DND-41 (cell line): ENCODE measurements around the gene ZFP62.

Experiments used
- ATAC-seq: fragments of 200-7000 bp; cut with Tn5 transposase; 3 replicates; pipeline ENCODE4 v1.9.1; 2021; ENCODE audit warnings: low read depth; ENCODE audit not compliant: insufficient read depth
- DNase-seq: peaks from one replicate; pipeline ENCODE4 v3.0.0-alpha.2; 2020
- H2AFZ ChIP-seq: 2 replicates; pipeline ENCODE4 v1.6.0; 2012; ENCODE audit warnings: low read depth, low read length
- H3K27ac ChIP-seq: 2 replicates; pipeline ENCODE4 v1.5.1; 2012; ENCODE audit warnings: low read length, inconsistent platforms
- H3K27me3 ChIP-seq: fragments of 200-600 bp; sonication (generic); 2 replicates; pipeline ENCODE4 v1.6.0; 2012; ENCODE audit warnings: low read length, mild to moderate bottlenecking, inconsistent platforms; ENCODE audit not compliant: insufficient read depth, poor library complexity
- H3K36me3 ChIP-seq: 2 replicates; pipeline ENCODE4 v1.5.1; 2012; ENCODE audit warnings: low read length, inconsistent platforms; ENCODE audit not compliant: insufficient read depth
- H3K4me1 ChIP-seq: 2 replicates; pipeline ENCODE4 v1.5.1; 2012; ENCODE audit warnings: mild to moderate bottlenecking, low read length; ENCODE audit not compliant: insufficient read depth
- H3K4me2 ChIP-seq: 2 replicates; pipeline ENCODE4 v1.6.0; 2012; ENCODE audit warnings: mild to moderate bottlenecking, moderate library complexity, low read length, inconsistent platforms; ENCODE audit not compliant: insufficient read depth
- H3K4me3 ChIP-seq, 2 experiments: fragments of 200-600 bp in 1 of 2; shearing (Covaris generic) in 1 of 2; 2 replicates each; pipeline ENCODE4 v1.5.1; 2012 to 2016; ENCODE audit warnings: inconsistent platforms in 2 of 2, low read length in 2 of 2, mild to moderate bottlenecking in 2 of 2, low read depth in 1 of 2, moderate library complexity in 1 of 2
- H3K79me2 ChIP-seq: 2 replicates; pipeline ENCODE4 v1.6.0; 2012; ENCODE audit warnings: low read length, inconsistent platforms; ENCODE audit not compliant: insufficient read depth
- H3K9ac ChIP-seq: 2 replicates; pipeline ENCODE4 v1.6.0; 2012; ENCODE audit warnings: low read depth, mild to moderate bottlenecking, inconsistent platforms, low read length, moderate library complexity
- H3K9me3 ChIP-seq: 2 replicates; pipeline ENCODE4 v1.5.1; 2012; ENCODE audit warnings: low read length, moderate library complexity, mild to moderate bottlenecking, inconsistent platforms; ENCODE audit not compliant: insufficient read depth, severe bottlenecking
- H4K20me1 ChIP-seq: 2 replicates; pipeline ENCODE4 v1.6.0; 2012; ENCODE audit warnings: low read length; ENCODE audit not compliant: insufficient read depth
- EZH2 ChIP-seq: IDR thresholded peaks from 3 replicates; pipeline ENCODE4 v1.6.1; 2012; ENCODE audit warnings: borderline replicate concordance, low read depth, mild to moderate bottlenecking, moderate library complexity, low read length, inconsistent platforms; ENCODE audit not compliant: severe bottlenecking
- TF ChIP-seq, protein P1 (sequence below): IDR thresholded peaks from 2 replicates; pipeline ENCODE4 v1.5.1; 2012; ENCODE audit warnings: borderline replicate concordance, low read length, moderate library complexity, mild to moderate bottlenecking; ENCODE audit not compliant: poor library complexity, severe bottlenecking; ENCODE audit errors: extremely low read depth

Gene ZFP62

DNA sequence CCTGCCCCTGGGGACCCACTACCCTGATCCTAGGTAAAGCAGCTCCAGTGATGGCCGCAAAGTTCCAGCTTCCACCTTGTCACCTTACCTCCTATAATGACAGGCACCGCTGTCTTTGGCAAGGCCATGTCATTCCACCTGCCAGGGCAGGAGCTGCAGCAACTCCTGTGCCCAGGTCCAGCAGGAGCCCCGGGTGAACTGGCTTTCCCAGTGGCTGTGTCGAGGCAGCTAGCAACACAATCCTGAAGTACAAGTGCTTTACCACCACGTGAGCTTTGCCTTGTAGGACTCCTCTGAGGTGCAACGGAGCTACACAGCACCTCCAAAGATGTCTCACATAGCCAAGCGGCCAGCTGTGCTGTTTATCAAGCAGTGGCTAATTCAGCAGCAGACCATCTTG, 37.7 kb downstream of the ZFP62 start:
- DNase-seq (no peak), ATAC-seq (no peak)
- no peak overlapping the region for H2AFZ ChIP-seq
- no peaks in the 10 kb centered on the region for H3K36me3 ChIP-seq
- H3K4me1 ChIP-seq: no peaks in the 10 kb centered on the region
- TF ChIP-seq EZH2: no peak
- TF ChIP-seq, protein P1, sequence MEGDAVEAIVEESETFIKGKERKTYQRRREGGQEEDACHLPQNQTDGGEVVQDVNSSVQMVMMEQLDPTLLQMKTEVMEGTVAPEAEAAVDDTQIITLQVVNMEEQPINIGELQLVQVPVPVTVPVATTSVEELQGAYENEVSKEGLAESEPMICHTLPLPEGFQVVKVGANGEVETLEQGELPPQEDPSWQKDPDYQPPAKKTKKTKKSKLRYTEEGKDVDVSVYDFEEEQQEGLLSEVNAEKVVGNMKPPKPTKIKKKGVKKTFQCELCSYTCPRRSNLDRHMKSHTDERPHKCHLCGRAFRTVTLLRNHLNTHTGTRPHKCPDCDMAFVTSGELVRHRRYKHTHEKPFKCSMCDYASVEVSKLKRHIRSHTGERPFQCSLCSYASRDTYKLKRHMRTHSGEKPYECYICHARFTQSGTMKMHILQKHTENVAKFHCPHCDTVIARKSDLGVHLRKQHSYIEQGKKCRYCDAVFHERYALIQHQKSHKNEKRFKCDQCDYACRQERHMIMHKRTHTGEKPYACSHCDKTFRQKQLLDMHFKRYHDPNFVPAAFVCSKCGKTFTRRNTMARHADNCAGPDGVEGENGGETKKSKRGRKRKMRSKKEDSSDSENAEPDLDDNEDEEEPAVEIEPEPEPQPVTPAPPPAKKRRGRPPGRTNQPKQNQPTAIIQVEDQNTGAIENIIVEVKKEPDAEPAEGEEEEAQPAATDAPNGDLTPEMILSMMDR: no peak
- no peak overlapping the region for H3K9ac ChIP-seq
- no peaks in the 10 kb centered on the region for H4K20me1 ChIP-seq
- no peak overlapping the region for H3K27ac ChIP-seq
- H3K4me2 ChIP-seq: no peak overlapping the region
- H3K4me3 ChIP-seq: no peak overlapping the region
- no peaks in the 10 kb centered on the region for H3K79me2 ChIP-seq
- no peaks in the 10 kb centered on the region for H3K9me3 ChIP-seq
- no peaks in the 10 kb centered on the region for H3K27me3 ChIP-seq

DNA sequence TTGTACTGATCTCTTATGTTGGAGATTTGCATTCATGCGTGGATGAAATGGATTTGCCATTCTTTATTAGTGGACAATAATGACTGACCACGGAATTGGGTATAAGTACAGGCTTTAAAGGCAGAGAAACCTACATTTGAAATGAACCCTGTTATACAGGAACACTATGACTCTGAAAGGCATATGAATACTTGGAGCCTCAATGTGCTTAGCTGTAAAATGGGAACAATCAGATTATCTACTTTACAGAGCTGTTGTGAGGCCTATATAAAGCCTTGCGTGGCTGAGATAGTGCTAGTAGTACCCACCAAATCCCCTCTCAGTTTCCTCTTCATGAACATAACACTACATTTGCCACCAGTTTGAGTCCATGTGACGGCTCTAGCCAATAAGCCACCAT, 39.5 kb downstream of the ZFP62 start:
- no peaks in the 10 kb centered on the region for H3K79me2 ChIP-seq
- H3K4me1 ChIP-seq: peaks cover 9% of the 10 kb centered on the region
- H3K27me3 ChIP-seq: no peaks in the 10 kb centered on the region
- H3K9ac ChIP-seq: no peak overlapping the region
- no peak for ATAC-seq
- no peak for DNase-seq
- no peaks in the 10 kb centered on the region for H3K9me3 ChIP-seq
- H4K20me1 ChIP-seq: no peaks in the 10 kb centered on the region
- H3K27ac ChIP-seq: no peak overlapping the region
- no peak overlapping the region for H3K4me2 ChIP-seq
- TF ChIP-seq, protein P1: no peak
- no peak for TF ChIP-seq EZH2
- H2AFZ ChIP-seq: no peak overlapping the region
- no peak overlapping the region for H3K4me3 ChIP-seq
- no peaks in the 10 kb centered on the region for H3K36me3 ChIP-seq

DNA sequence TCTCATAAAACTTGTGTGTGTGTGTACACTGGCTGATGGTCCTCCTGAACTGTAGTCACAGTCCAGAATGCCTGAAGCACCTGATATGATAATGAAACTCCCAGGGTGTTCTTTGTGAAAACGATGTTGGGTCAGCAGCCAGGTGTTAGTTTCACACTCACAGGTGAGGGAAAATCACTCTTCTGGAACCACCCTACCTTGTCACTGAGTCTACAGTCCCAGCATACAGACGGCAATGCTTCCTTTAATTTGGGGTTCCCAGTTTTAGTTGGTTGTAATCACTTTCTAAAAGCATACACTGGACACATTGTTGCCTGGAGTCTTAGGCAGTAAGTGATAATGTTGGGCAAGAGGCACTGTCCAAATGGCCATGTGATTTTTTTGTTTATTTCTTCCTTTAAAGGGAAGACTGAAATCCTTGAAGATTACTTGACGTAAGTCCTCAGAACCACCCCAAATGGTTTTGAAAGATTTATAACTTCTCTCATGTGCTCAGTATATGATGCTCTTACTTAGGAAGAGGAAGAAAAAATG, 40.2 kb downstream of the ZFP62 start:
- Histone ChIP-seq H3K4me1 (peaks cover 16% of the 10 kb centered on the region), H3K4me2 (no peak overlapping the region), H4K20me1 (no peaks in the 10 kb centered on the region), H3K27me3 (no peaks in the 10 kb centered on the region), H3K27ac (no peak overlapping the region), H3K9me3 (no peaks in the 10 kb centered on the region), H3K4me3 (no peak overlapping the region), H3K36me3 (no peaks in the 10 kb centered on the region), H3K9ac (no peak overlapping the region), H3K79me2 (no peaks in the 10 kb centered on the region), H2AFZ (no peak overlapping the region)
- DNase-seq (no peak), ATAC-seq (no peak)
- TF ChIP-seq, protein P1: no peak
- no peak for TF ChIP-seq EZH2
